ENCODE results near the gene NDUFAF4.
"Not testable (repeated sequence)": the region's sequence is repeated elsewhere in the genome, so short reads cannot be mapped to it uniquely, and the experiment has no call there.

Gene NDUFAF4

GRCh38 chr6:96889146-96889545 is 8.5 kb downstream of the NDUFAF4 start:
- Histone ChIP-seq H3K9ac (ENCODE audit: low read length) (no peak overlapping the region), H3K79me1 (ENCODE audit: low read length) (no peaks in the 10 kb centered on the region), H4K12ac (ENCODE audit: low read depth, low read length) (no peak overlapping the region), H3K4me1 (ENCODE audit: control insufficient read depth in 1 of 2, insufficient read depth in 2 of 2, low read length in 2 of 2) (no peaks in the 10 kb centered on the region), H3K27ac (ENCODE audit: low read depth, low read length) (no peak overlapping the region), H3K4ac (ENCODE audit: low read depth, low read length) (no peak overlapping the region), H2AK5ac (ENCODE audit: low read length) (no peak overlapping the region), H3K4me3 (ENCODE audit: low read depth, low read length) (no peak overlapping the region), H2AFZ (ENCODE audit: insufficient read depth, low read length, poor library complexity) (no peak overlapping the region), H3K79me2 (ENCODE audit: control insufficient read depth, insufficient read depth, low read length, poor library complexity) (no peaks in the 10 kb centered on the region), H2BK12ac (ENCODE audit: low read length) (no peak overlapping the region), H3K18ac (ENCODE audit: low read length) (no peak overlapping the region), H3K23ac (ENCODE audit: low read length) (no peak overlapping the region), H3K9me3 (ENCODE audit: insufficient read depth, low read depth, low read length) (no peaks in the 10 kb centered on the region), H3K36me3 (ENCODE audit: control insufficient read depth in 1 of 2, insufficient read depth in 2 of 2, low read length in 2 of 2) (peaks cover 2 to 8% of the 10 kb centered on the region in 2 experiments), H2BK120ac (ENCODE audit: insufficient read depth, low read length, poor library complexity) (no peak overlapping the region), H3K4me2 (ENCODE audit: low read length) (no peak overlapping the region), H4K91ac (ENCODE audit: low read depth, low read length) (no peak overlapping the region), H4K8ac (ENCODE audit: low read depth, low read length) (no peak overlapping the region), H2BK5ac (ENCODE audit: low read depth, low read length, poor library complexity) (no peak overlapping the region), H3K14ac (ENCODE audit: low read length) (no peak overlapping the region), H3K27me3 (ENCODE audit: insufficient read depth, low read length) (no peaks in the 10 kb centered on the region)
- no CpG with 5 or more reads among the region's 1 CpG for WGBS (ENCODE audit: extremely low coverage, insufficient coverage, insufficient read length)
- no peak for DNase-seq

GRCh38 chr6:96888745-96889144 is 8.9 kb downstream of the NDUFAF4 start:
- Histone ChIP-seq H3K9ac (ENCODE audit: low read length) (no peak overlapping the region), H3K18ac (ENCODE audit: low read length) (no peak overlapping the region), H4K91ac (ENCODE audit: low read depth, low read length) (no peak overlapping the region), H3K4ac (ENCODE audit: low read depth, low read length) (no peak overlapping the region), H3K14ac (ENCODE audit: low read length) (no peak overlapping the region), H3K79me1 (ENCODE audit: low read length) (no peaks in the 10 kb centered on the region), H3K79me2 (ENCODE audit: control insufficient read depth, insufficient read depth, low read length, poor library complexity) (no peaks in the 10 kb centered on the region), H3K27ac (ENCODE audit: low read depth, low read length) (no peak overlapping the region), H2AFZ (ENCODE audit: insufficient read depth, low read length, poor library complexity) (no peak overlapping the region), H3K23ac (ENCODE audit: low read length) (no peak overlapping the region), H2AK5ac (ENCODE audit: low read length) (no peak overlapping the region), H2BK120ac (ENCODE audit: insufficient read depth, low read length, poor library complexity) (no peak overlapping the region), H3K27me3 (ENCODE audit: insufficient read depth, low read length) (no peaks in the 10 kb centered on the region), H3K9me3 (ENCODE audit: insufficient read depth, low read depth, low read length) (no peaks in the 10 kb centered on the region), H2BK12ac (ENCODE audit: low read length) (no peak overlapping the region), H3K4me3 (ENCODE audit: low read depth, low read length) (no peak overlapping the region), H3K36me3 (ENCODE audit: control insufficient read depth in 1 of 2, insufficient read depth in 2 of 2, low read length in 2 of 2) (peaks cover 2 to 6% of the 10 kb centered on the region in 2 experiments), H4K8ac (ENCODE audit: low read depth, low read length) (no peak overlapping the region), H3K4me1 (ENCODE audit: control insufficient read depth in 1 of 2, insufficient read depth in 2 of 2, low read length in 2 of 2) (no peaks in the 10 kb centered on the region), H2BK5ac (ENCODE audit: low read depth, low read length, poor library complexity) (no peak overlapping the region), H4K12ac (ENCODE audit: low read depth, low read length) (no peak overlapping the region), H3K4me2 (ENCODE audit: low read length) (no peak overlapping the region)
- WGBS (ENCODE audit: extremely low coverage, insufficient coverage, insufficient read length): no CpG with 5 or more reads among the region's 5 CpGs
- DNase-seq: no peak

GRCh38 chr6:96886519-96886918 is 11.2 kb downstream of the NDUFAF4 start:
- H2AFZ ChIP-seq (ENCODE audit: insufficient read depth, low read length, poor library complexity): no peak overlapping the region
- H3K18ac ChIP-seq (ENCODE audit: low read length): no peak overlapping the region
- no peak overlapping the region for H3K14ac ChIP-seq (ENCODE audit: low read length)
- no peak overlapping the region for H2AK5ac ChIP-seq (ENCODE audit: low read length)
- no peak overlapping the region for H2BK12ac ChIP-seq (ENCODE audit: low read length)
- no peak overlapping the region for H4K91ac ChIP-seq (ENCODE audit: low read depth, low read length)
- no peak overlapping the region for H3K23ac ChIP-seq (ENCODE audit: low read length)
- H3K4me3 ChIP-seq (ENCODE audit: low read depth, low read length): no peak overlapping the region
- H2BK5ac ChIP-seq (ENCODE audit: low read depth, low read length, poor library complexity): no peak overlapping the region
- H3K79me2 ChIP-seq (ENCODE audit: control insufficient read depth, insufficient read depth, low read length, poor library complexity): no peaks in the 10 kb centered on the region
- no CpG with 5 or more reads among the region's 1 CpG for WGBS (ENCODE audit: extremely low coverage, insufficient coverage, insufficient read length)
- no peak overlapping the region for H4K12ac ChIP-seq (ENCODE audit: low read depth, low read length)
- no peaks in the 10 kb centered on the region for H3K27me3 ChIP-seq (ENCODE audit: insufficient read depth, low read length)
- H3K4me2 ChIP-seq (ENCODE audit: low read length): no peak overlapping the region
- H2BK120ac ChIP-seq (ENCODE audit: insufficient read depth, low read length, poor library complexity): no peak overlapping the region
- no peaks in the 10 kb centered on the region for H3K4me1 ChIP-seq (ENCODE audit: control insufficient read depth in 1 of 2, insufficient read depth in 2 of 2, low read length in 2 of 2)
- H3K79me1 ChIP-seq (ENCODE audit: low read length): no peaks in the 10 kb centered on the region
- H3K9ac ChIP-seq (ENCODE audit: low read length): no peak overlapping the region
- no peak for DNase-seq
- H3K27ac ChIP-seq (ENCODE audit: low read depth, low read length): no peak overlapping the region
- H4K8ac ChIP-seq (ENCODE audit: low read depth, low read length): no peak overlapping the region
- no peaks in the 10 kb centered on the region for H3K9me3 ChIP-seq (ENCODE audit: insufficient read depth, low read depth, low read length)
- peaks cover 1 to 2% of the 10 kb centered on the region in 2 experiments for H3K36me3 ChIP-seq (ENCODE audit: control insufficient read depth in 1 of 2, insufficient read depth in 2 of 2, low read length in 2 of 2)
- no peak overlapping the region for H3K4ac ChIP-seq (ENCODE audit: low read depth, low read length)

- H3K27me3 ChIP-seq (ENCODE audit: insufficient read depth, low read length); H2AFZ ChIP-seq (ENCODE audit: insufficient read depth, low read length, poor library complexity); H3K79me2 ChIP-seq (ENCODE audit: control insufficient read depth, insufficient read depth, low read length, poor library complexity); H3K79me1 ChIP-seq (ENCODE audit: low read length); H2BK12ac ChIP-seq (ENCODE audit: low read length); H2AK5ac ChIP-seq (ENCODE audit: low read length); H2BK120ac ChIP-seq (ENCODE audit: insufficient read depth, low read length, poor library complexity); H3K4me2 ChIP-seq (ENCODE audit: low read length); H4K8ac ChIP-seq (ENCODE audit: low read depth, low read length); H2BK5ac ChIP-seq (ENCODE audit: low read depth, low read length, poor library complexity); H3K4me1 ChIP-seq (ENCODE audit: control insufficient read depth in 1 of 2, insufficient read depth in 2 of 2, low read length in 2 of 2); H3K18ac ChIP-seq (ENCODE audit: low read length); H3K9me3 ChIP-seq (ENCODE audit: insufficient read depth, low read depth, low read length); H3K23ac ChIP-seq (ENCODE audit: low read length); H3K4ac ChIP-seq (ENCODE audit: low read depth, low read length); H3K4me3 ChIP-seq (ENCODE audit: low read depth, low read length); H4K12ac ChIP-seq (ENCODE audit: low read depth, low read length); H3K9ac ChIP-seq (ENCODE audit: low read length); H3K27ac ChIP-seq (ENCODE audit: low read depth, low read length); H4K91ac ChIP-seq (ENCODE audit: low read depth, low read length); H3K36me3 ChIP-seq (ENCODE audit: control insufficient read depth in 1 of 2, insufficient read depth in 2 of 2, low read length in 2 of 2); DNase-seq; H3K14ac ChIP-seq (ENCODE audit: low read length): not testable (repeated sequence)
- no CpG with 5 or more reads among the region's 5 CpGs for WGBS (ENCODE audit: extremely low coverage, insufficient coverage, insufficient read length)
Observed at GRCh38 chr6:96885187-96885631, 12.5 kb downstream of the NDUFAF4 start.
